Stimulated activated CD8-positive, alpha-beta memory T cell treated with anti-CD3 and anti-CD28 coated beads, Interleukin-7, amount 100 ng/mL, for 1 hour (primary cell): ENCODE results near the gene DYNC1LI2.
A peak's percentile ranks its signal among the peaks of the same experiment; 100 is the strongest.
"Not testable (repeated sequence)": the region's sequence is repeated elsewhere in the genome, so short reads cannot be mapped to it uniquely, and the experiment has no call there.

ENCODE experiments used
- DNase-seq, 2 donors: peaks; one replicate each; pipeline ENCODE4 v3.0.0-alpha.2; 2020; ENCODE audit warnings: low read depth in 2 of 2

The DYNC1LI2 gene

GRCh38 chr16:66696669-66697630 lies 54.5 kb downstream of the DYNC1LI2 start, which contains the start of gene CMTM4:
TSS of gene CMTM4 (minus strand) at chr16:66696743. CDS start at chr16:66696525, 218 bp downstream.
- DNase-seq = peak; percentile 43 to 45

GRCh38 chr16:66695935-66696668 lies 55.3 kb downstream of the DYNC1LI2 start:
- no peak for DNase-seq

- DNase-seq = no peak
Measured at GRCh38 chr16:66695471-66695934, 55.9 kb downstream of the DYNC1LI2 start.

GRCh38 chr16:66693149-66693548 lies 58.3 kb downstream of the DYNC1LI2 start:
- no peak for DNase-seq

GRCh38 chr16:66692341-66692740 lies 59.1 kb downstream of the DYNC1LI2 start:
- DNase-seq = no peak

- DNase-seq = no peak
Measured at GRCh38 chr16:66691234-66691633, 60.2 kb downstream of the DYNC1LI2 start.

- DNase-seq = no peak
Measured at GRCh38 chr16:66690106-66690847, 61.1 kb downstream of the DYNC1LI2 start.

GRCh38 chr16:66689282-66689681 lies 62.1 kb downstream of the DYNC1LI2 start:
- DNase-seq = no peak

GRCh38 chr16:66687906-66688625 lies 63.3 kb downstream of the DYNC1LI2 start:
- DNase-seq = no peak

GRCh38 chr16:66685501-66686115 lies 65.8 kb downstream of the DYNC1LI2 start:
- not testable (repeated sequence) for DNase-seq

GRCh38 chr16:66682271-66682670 lies 69.1 kb downstream of the DYNC1LI2 start:
- no peak for DNase-seq

- DNase-seq = no peak
Measured at GRCh38 chr16:66681676-66682075, 69.7 kb downstream of the DYNC1LI2 start.

- DNase-seq = no peak
Measured at GRCh38 chr16:66678337-66678736, 73.1 kb downstream of the DYNC1LI2 start.

- no peak for DNase-seq
Measured at GRCh38 chr16:66677836-66678235, 73.6 kb downstream of the DYNC1LI2 start.

- no peak for DNase-seq
Measured at GRCh38 chr16:66677179-66677578, 74.2 kb downstream of the DYNC1LI2 start.

GRCh38 chr16:66676599-66676998 lies 74.8 kb downstream of the DYNC1LI2 start:
- DNase-seq = no peak

- no peak for DNase-seq
Measured at GRCh38 chr16:66673691-66674090, 77.7 kb downstream of the DYNC1LI2 start.
